ENCODE data around the gene HOXB4. TPM values are rescaled to one million over a fixed set of nuclear protein-coding genes. Genes with fewer than 3 reads are reported as not detected.

HOXB4 gene
- total and polyA plus RNA-seq, 10 of the 15 experiments (the other 5 are each of a cell fraction or from before 2014, with no cell fraction given), result 0.35 to 5.8 (median 3.0) TPM

DNA sequence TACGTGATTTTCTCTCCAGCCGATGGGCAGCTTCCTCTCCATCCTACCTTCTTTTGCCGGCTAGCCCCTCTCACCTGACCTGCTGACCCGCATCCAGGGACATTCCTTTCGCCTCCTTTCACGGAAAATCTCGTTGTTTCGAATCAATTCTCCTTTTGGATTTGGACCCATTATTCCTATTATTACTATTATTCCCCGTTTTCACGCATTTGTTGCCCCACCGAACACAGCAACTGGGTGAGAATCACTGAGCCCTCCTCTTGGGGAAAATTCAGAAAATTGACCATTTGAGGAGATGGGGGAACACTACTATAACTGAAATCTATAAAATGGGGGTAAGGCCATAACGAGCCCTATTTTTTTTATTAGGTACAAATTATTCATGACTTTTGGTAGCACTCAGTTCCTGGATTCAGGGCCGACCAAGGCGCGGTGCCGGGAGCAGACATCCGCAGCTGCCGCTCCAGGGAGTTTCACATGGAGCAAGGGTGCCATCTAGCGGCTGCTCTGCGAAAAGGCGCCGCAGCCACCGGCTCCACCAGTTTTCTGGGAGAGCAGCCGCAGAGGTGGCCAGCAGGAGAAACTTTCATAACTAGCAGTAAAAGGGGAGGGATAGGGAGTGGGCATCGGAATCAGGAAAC is 40.2 kb upstream of the HOXB4 start (continued):
- TF ChIP-seq GATAD2B (conservative IDR thresholded peaks at IDR 0.05; ENCODE audit: low read depth), result 0 out of 2 replicates have a peak, but pooled peaks have one; percentile 18
- TF ChIP-seq DPF2 (IDR thresholded peaks at IDR 0.05), result no peak
- no peak for TF ChIP-seq RCOR1 (conservative IDR thresholded peaks at IDR 0.05; ENCODE audit: low read depth, low read length)
- no peak for TF ChIP-seq CREM (IDR thresholded peaks at IDR 0.05; ENCODE audit: low read depth)
- 0 out of 2 replicates have a peak, but pooled peaks have one; percentile 28 for TF ChIP-seq ESRRA (IDR thresholded peaks at IDR 0.05; ENCODE audit: low read length)
- no peak; the same call in 1 of the 2 replicates for TF ChIP-seq TCF3 (IDR thresholded peaks at IDR 0.05; ENCODE audit: borderline replicate concordance, insufficient read depth, low read depth, low read length)
- TF ChIP-seq JUNB (IDR thresholded peaks at IDR 0.05), result no peak
- no peak for TF ChIP-seq NR2F1 (conservative IDR thresholded peaks at IDR 0.05)
- TF ChIP-seq FOXK2 (IDR thresholded peaks at IDR 0.05), result no peak
- no peak for TF ChIP-seq NFYA (IDR thresholded peaks at IDR 0.05; ENCODE audit: borderline replicate concordance, low read depth, low read length)
- no peak for TF ChIP-seq HDAC2 (IDR thresholded peaks at IDR 0.05)
- no peak for TF ChIP-seq MLLT1 (IDR thresholded peaks at IDR 0.05)
- no peak for TF ChIP-seq SP1 (IDR thresholded peaks at IDR 0.05; ENCODE audit: low read depth, low read length)
- no peak for TF ChIP-seq HDAC6 (IDR thresholded peaks at IDR 0.05; ENCODE audit: unreplicated experiment)
- no peak for TF ChIP-seq NFIC (IDR thresholded peaks at IDR 0.05; ENCODE audit: low read depth, low read length)
- no peak for TF ChIP-seq SIX5 (IDR thresholded peaks at IDR 0.05; ENCODE audit: low read depth, low read length, severe bottlenecking)
- no peak for TF ChIP-seq MTA3 (IDR thresholded peaks at IDR 0.05; ENCODE audit: borderline replicate concordance, low read length)
- no peak for TF ChIP-seq POU2F2 (IDR thresholded peaks at IDR 0.05; ENCODE audit: borderline replicate concordance, low read depth, low read length)
- TF ChIP-seq SIN3A (IDR thresholded peaks at IDR 0.05; ENCODE audit: low read depth, low read length), result no peak
- no peak for TF ChIP-seq CBFB (IDR thresholded peaks at IDR 0.05; ENCODE audit: low read depth)
- no peak for TF ChIP-seq ZNF217 (IDR thresholded peaks at IDR 0.05)
- TF ChIP-seq SMAD1 (IDR thresholded peaks at IDR 0.05; ENCODE audit: low read depth, partially characterized antibody), result no peak
- TF ChIP-seq, protein P1, sequence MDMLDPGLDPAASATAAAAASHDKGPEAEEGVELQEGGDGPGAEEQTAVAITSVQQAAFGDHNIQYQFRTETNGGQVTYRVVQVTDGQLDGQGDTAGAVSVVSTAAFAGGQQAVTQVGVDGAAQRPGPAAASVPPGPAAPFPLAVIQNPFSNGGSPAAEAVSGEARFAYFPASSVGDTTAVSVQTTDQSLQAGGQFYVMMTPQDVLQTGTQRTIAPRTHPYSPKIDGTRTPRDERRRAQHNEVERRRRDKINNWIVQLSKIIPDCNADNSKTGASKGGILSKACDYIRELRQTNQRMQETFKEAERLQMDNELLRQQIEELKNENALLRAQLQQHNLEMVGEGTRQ (IDR thresholded peaks at IDR 0.05; ENCODE audit: borderline replicate concordance, low read depth, low read length), result no peak
- TF ChIP-seq BACH1 (IDR thresholded peaks at IDR 0.05; ENCODE audit: borderline replicate concordance), result no peak
- no peak for TF ChIP-seq NRF1 (conservative IDR thresholded peaks at IDR 0.05; ENCODE audit: low read depth, low read length)
- TF ChIP-seq KLF5 (IDR thresholded peaks at IDR 0.05; ENCODE audit: partially characterized antibody), result no peak
- TF ChIP-seq, protein P2, sequence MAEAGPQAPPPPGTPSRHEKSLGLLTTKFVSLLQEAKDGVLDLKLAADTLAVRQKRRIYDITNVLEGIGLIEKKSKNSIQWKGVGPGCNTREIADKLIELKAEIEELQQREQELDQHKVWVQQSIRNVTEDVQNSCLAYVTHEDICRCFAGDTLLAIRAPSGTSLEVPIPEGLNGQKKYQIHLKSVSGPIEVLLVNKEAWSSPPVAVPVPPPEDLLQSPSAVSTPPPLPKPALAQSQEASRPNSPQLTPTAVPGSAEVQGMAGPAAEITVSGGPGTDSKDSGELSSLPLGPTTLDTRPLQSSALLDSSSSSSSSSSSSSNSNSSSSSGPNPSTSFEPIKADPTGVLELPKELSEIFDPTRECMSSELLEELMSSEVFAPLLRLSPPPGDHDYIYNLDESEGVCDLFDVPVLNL (IDR thresholded peaks at IDR 0.05; ENCODE audit: low read depth, low read length), result no peak
- TF ChIP-seq JUND (IDR thresholded peaks at IDR 0.05; ENCODE audit: low read depth, low read length), result no peak
- TF ChIP-seq CREB1 (IDR thresholded peaks at IDR 0.05; ENCODE audit: low read depth), result no peak

Data from GM12878 (cell line).